PC-9 (cell line): ENCODE data around the gene LGR6. TPM values are rescaled to one million over a fixed set of nuclear protein-coding genes. Genes with fewer than 3 reads are reported as not detected.

Source experiments
- BruUV-seq: library from RNA; stranded (reverse); fragments of 400-500 nt; replicated peaks from 2 replicates; lab custom pipeline; 2021; lab: Mats Ljungman, UMichigan
- CTCF ChIA-PET: fragments of 300-600 bp; sonication (Branson Sonifier 250); formaldehyde crosslinking; loops from one replicate; lab custom pipeline; 2022; ENCODE audit warnings: antibody characterized with exemption; lab: Charles Lee
- POLR2A ChIA-PET: fragments of 300-600 bp; sonication (Branson Sonifier 250); formaldehyde crosslinking; loops from one replicate; lab custom pipeline; 2022; ENCODE audit warnings: antibody characterized with exemption; ENCODE audit not compliant: unreplicated experiment; lab: Charles Lee
- DNase-seq, 2 experiments: peaks; one replicate each; pipeline versions ENCODE4 v3.0.0 to v3.0.0-alpha.2; 2015 to 2022; ENCODE audit warnings: mixed read lengths in 1 of 2
- H2AFZ ChIP-seq: fragments of 200-600 bp; sonication (generic); 2 replicates; pipeline ENCODE4 v1.8.1; 2017; ENCODE audit warnings: antibody characterized with exemption
- H3F3A ChIP-seq: fragments of 200-600 bp; sonication (generic); 2 replicates; pipeline ENCODE4 v1.8.1; 2017; ENCODE audit warnings: antibody characterized with exemption, mild to moderate bottlenecking, low read depth; ENCODE audit not compliant: insufficient read depth
- H3K27ac ChIP-seq: fragments of 200-600 bp; sonication (generic); 2 replicates; pipeline ENCODE4 v1.6.1; 2016; ENCODE audit warnings: mixed run types
- H3K27me3 ChIP-seq: fragments of 200-600 bp; sonication (generic); 2 replicates; pipeline ENCODE4 v1.6.1; 2016; ENCODE audit warnings: low read depth, mixed run types; ENCODE audit not compliant: insufficient read depth
- H3K36me3 ChIP-seq: fragments of 200-600 bp; sonication (generic); 2 replicates; pipeline ENCODE4 v1.6.1; 2016; ENCODE audit warnings: low read depth, mixed run types
- H3K4me1 ChIP-seq: fragments of 200-600 bp; sonication (generic); replicated peaks from 2 replicates; pipeline ENCODE4 v1.6.1; 2016; ENCODE audit warnings: mixed run types; ENCODE audit not compliant: insufficient read depth
- H3K4me2 ChIP-seq: fragments of 200-600 bp; sonication (generic); 2 replicates; pipeline ENCODE4 v1.6.1; 2017; ENCODE audit warnings: mixed run types
- H3K4me3 ChIP-seq: fragments of 200-600 bp; sonication (generic); 2 replicates; pipeline ENCODE4 v1.6.1; 2016; ENCODE audit warnings: mixed run types
- H3K79me2 ChIP-seq: fragments of 200-600 bp; sonication (generic); 2 replicates; pipeline ENCODE4 v1.6.1; 2017; ENCODE audit warnings: low read depth, mixed run types
- H3K9me2 ChIP-seq: fragments of 200-600 bp; sonication (generic); 2 replicates; pipeline ENCODE4 v1.8.1; 2017; ENCODE audit warnings: mild to moderate bottlenecking; ENCODE audit not compliant: insufficient read depth
- H3K9me3 ChIP-seq: fragments of 200-600 bp; sonication (generic); 2 replicates; pipeline ENCODE4 v1.8.1; 2016; ENCODE audit warnings: low read depth; ENCODE audit not compliant: insufficient read depth
- H4K20me1 ChIP-seq: fragments of 200-600 bp; sonication (generic); 2 replicates; pipeline ENCODE4 v1.8.1; 2017; ENCODE audit not compliant: insufficient read depth
- CTCF ChIP-seq: fragments of 200-600 bp; sonication (generic); conservative IDR thresholded peaks from 2 replicates; pipeline ENCODE4 v1.6.1; 2017; ENCODE audit warnings: mixed run types, antibody characterized with exemption, mild to moderate bottlenecking, moderate library complexity
- EZH2 ChIP-seq: fragments of 200-600 bp; sonication (generic); IDR thresholded peaks from 2 replicates; pipeline ENCODE4 v1.8.0; 2017; ENCODE audit warnings: antibody characterized with exemption, low read depth
- intact Hi-C: fragments of 100-400 bp; cut with micrococcal nuclease; formaldehyde crosslinking; loops from one replicate; pipeline ENCODE4 v1.10.0; 2022; ENCODE audit not compliant: unreplicated experiment
- total RNA-seq: library from RNA; stranded (reverse); gene quantifications from 2 replicates; pipeline ENCODE4 v1.2.3, GENCODE V29; 2021

LGR6 gene
- total RNA-seq, 1 experiment from 2014 or later: 5.6 TPM

- Histone ChIP-seq H3K27ac (no peak overlapping the region), H2AFZ (no peak overlapping the region), H3K9me2 (no peaks in the 10 kb centered on the region), H3K4me3 (no peak overlapping the region), H3K79me2 (no peaks in the 10 kb centered on the region), H3K36me3 (no peaks in the 10 kb centered on the region), H3K9me3 (no peaks in the 10 kb centered on the region), H3K27me3 (0 out of 2 replicates have a peak, but pooled peaks cover 2% of the 10 kb centered on the region), H4K20me1 (no peaks in the 10 kb centered on the region), H3K4me1 (no peaks in the 10 kb centered on the region), H3F3A (no peaks in the 10 kb centered on the region), H3K4me2 (no peak overlapping the region)
- ChIA-PET CTCF (interaction anchor here (0.6 kb wide), 1 partner anchor 417 kb away, joined by 4 read pairs; no protein-coding TSS in a partner anchor), POLR2A (no interaction called here)
- TF ChIP-seq CTCF: no peak
- no peak for TF ChIP-seq EZH2
- intact Hi-C loops: no loop called here
- DNase-seq: no peak
- no TSS peak for BruUV-seq
Observed at GRCh38 chr1:202162418-202163280, 30.9 kb upstream of the LGR6 start.

GRCh38 chr1:202163281-202164270, 30.0 kb upstream of the LGR6 start:
- H3K9me3 ChIP-seq: no peaks in the 10 kb centered on the region
- 0 out of 2 replicates have a peak, but pooled peaks cover 2% of the 10 kb centered on the region for H3K27me3 ChIP-seq
- no peak overlapping the region for H3K4me2 ChIP-seq
- no peak overlapping the region for H3K4me3 ChIP-seq
- H3K36me3 ChIP-seq: no peaks in the 10 kb centered on the region
- DNase-seq: no peak
- H3K4me1 ChIP-seq: no peaks in the 10 kb centered on the region
- no peak overlapping the region for H2AFZ ChIP-seq
- POLR2A ChIA-PET: no interaction called here
- CTCF ChIA-PET: interaction anchor here (0.5 kb wide), 1 partner anchor 646 kb away, joined by 5 read pairs; no protein-coding TSS in a partner anchor
- H3K79me2 ChIP-seq: no peaks in the 10 kb centered on the region
- no peak for TF ChIP-seq CTCF
- TF ChIP-seq EZH2: no peak
- H3F3A ChIP-seq: no peaks in the 10 kb centered on the region
- no TSS peak for BruUV-seq
- no peaks in the 10 kb centered on the region for H3K9me2 ChIP-seq
- intact Hi-C loops: no loop called here
- no peak overlapping the region for H3K27ac ChIP-seq
- H4K20me1 ChIP-seq: no peaks in the 10 kb centered on the region
